GM21423 (cell line): ENCODE data around the gene GNB5.
"Not testable (repeated sequence)": the region's sequence is repeated elsewhere in the genome, so short reads cannot be mapped to it uniquely, and the experiment has no call there.

ENCODE experiments used
- ATAC-seq: cut with Tn5 transposase; IDR thresholded peaks from one replicate; pipeline ENCODE4 v1.9.1; 2021; ENCODE audit warnings: mild to moderate bottlenecking, moderate library complexity; ENCODE audit not compliant: unreplicated experiment

Gene GNB5

DNA sequence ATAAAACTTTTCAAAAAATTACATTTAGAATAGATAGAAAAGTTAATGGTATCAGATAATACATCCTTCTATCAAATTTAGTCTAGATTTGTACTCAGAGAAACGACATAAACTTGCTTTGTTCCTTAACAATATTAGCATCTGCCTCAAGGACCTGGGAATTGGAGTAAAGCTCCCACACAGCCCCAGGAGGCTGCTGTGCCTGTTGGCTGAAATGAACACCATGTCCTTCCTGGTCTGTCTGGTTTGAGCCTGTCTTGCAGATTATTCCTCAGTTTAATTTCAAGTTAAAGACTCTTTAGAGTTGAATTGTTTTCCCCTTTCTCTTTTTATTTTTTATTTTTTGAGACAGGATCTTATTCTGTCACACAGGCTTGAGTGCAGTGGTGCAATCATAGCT, 19.4 kb downstream of the GNB5 start:
- no peak for ATAC-seq

DNA sequence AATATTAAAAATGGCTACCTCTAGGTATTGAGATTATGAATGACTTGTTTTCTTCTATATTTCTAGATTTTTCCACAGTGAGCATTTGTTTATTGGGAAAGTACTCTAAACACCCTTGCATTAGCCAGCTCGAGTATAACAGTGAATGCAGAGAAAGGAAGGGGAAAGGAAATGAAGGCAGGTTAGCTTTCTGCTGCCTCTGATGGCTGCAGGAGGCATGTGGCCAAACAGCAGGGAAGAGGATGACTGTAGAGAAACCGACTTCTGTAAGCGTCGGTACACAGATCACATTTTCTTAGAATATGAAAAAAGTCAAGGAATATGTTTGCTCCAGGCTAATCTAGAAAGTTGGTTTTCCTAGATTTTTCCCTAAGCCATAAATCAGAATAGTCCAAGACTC, 19.8 kb downstream of the GNB5 start:
- no peak for ATAC-seq

DNA sequence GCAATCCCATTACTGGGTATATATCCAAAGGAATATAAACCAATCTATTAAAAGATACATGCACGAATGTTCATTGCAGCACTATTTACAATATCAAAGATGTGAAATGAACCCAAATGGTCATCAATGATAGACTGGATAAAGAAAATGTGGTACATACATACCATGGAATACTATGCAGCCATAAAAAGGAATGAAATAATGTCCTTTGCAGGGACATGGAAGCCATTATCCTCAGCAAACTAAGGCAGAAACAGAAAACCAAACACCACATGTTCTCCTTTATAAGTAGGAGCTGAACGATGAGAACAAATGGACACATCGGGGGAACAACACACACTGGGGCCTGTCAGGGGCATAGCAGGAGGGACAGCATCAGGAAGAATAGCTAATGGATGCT, 21.0 kb downstream of the GNB5 start:
- not testable (repeated sequence) for ATAC-seq

GRCh38 chr15:52165494-52166131, 25.6 kb downstream of the GNB5 start:
- ATAC-seq = not testable (repeated sequence)

DNA sequence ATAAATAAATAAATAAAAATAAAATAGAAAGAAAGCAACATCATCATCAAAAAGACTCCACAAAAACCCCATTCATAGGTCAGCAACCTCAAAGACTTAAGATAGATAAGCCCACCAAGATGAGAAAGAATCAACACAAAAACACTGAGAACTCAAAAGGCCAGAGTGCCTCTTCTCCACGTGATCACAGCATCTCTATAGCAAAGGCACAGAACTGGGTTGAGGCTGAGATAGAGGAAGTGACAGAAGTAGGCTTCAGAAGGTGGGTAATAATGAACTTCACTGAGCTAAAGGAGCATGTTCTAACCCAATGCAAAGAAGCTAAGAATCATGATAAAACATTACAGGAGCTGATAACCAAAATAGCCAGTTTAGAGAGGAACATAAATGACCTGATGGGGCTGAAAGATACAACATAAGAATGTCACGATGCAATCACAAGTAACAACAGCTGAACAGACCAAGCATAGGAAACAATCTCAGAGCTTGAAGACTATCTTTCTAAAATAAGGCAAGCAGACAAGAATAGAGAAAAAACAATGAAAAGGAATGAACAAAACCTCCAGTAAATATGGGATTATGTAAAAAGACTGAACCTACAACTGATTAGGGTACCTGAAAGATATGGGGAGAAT, 26.4 kb downstream of the GNB5 start:
- ATAC-seq = no peak

DNA sequence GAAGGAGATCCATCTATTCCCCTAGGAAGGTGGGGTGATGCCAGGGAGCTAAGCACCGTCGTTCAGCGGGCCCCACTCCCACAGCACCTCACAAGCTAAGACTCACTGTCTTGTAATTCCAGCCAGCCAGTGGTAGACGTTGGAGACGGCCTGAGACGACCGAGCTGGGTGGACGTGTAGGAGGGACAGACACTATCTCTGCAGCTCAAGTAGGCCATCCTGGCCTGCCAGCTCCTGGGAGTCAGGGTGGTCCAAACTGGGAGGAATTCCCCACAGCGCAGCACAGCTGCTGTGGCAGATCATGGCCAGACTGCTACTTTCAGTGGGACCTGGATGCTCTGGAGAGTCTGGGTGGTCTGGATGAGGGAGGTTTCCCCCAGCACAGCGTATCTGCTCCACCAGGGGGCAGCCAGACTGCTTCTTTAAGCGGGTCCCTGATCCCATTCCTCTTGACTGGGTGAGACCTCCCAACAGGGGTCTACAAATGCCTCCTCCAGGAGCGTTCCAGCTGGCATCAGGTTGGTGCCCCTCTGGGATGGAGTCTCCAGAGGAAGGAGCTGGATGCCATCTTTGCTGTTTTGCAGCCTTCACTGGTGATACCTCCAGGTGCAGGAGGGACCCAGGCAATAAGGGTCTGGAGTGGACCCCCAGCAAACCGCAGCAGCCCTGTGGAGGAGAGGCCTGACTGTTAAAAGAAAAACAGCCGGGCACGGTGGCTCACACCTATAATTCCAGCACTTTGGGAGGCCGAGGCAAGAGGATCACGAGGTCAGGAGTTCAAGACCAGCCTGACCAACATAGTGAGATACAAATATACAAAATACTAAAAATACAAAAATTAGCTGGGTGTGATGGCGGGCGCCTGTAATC, 27.6 kb downstream of the GNB5 start:
- ATAC-seq = no peak

- no peak for ATAC-seq
Measured at GRCh38 chr15:52162876-52163275, 28.3 kb downstream of the GNB5 start.

DNA sequence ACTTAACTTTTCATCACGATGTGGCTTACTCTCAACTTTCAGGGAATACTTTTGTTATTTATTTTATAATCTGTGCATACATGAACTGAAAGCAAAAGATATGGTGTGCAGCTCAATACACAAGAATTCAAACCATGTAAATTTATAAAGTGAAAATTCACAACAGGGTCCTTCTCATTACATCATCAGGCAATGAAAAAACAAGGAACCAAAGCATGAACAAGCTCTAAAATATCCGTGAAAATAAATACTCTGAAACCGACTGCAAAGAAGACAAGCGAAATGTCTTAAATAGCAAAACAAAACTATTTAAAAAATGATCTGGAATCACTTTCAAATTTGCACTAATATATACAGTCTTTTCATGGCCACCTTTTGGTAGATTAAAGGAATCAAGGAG, 28.9 kb downstream of the GNB5 start:
- no peak for ATAC-seq

DNA sequence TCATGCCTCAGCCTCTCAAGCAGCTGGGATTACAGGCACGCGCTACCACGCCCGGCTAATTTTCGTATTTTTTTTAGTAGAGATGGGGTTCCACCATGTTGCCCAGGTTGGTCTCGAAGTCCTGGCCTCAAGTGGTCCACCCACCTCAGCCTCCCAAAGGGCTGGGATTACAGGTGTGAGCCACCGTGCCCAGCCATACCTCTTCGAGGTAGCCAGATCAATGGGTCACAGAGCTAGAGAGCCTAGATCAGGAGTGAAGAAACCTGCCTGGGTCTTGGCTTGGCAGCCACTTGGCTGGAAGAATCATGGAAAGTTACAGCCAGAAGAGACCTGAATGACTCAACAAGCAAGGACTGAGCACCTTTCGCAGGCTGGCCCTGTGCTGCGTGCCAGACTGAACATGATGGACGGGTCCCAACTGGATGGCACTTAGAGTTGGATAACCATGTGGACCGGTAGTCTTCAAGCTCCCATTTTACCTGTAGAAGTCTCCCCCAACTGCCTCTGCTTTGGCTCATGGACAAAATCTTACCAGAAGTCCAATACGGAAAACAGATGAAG, 29.7 kb downstream of the GNB5 start:
- no peak for ATAC-seq

GRCh38 chr15:52159645-52160044, 31.5 kb downstream of the GNB5 start:
- ATAC-seq = no peak

GRCh38 chr15:52158084-52158765, 33.0 kb downstream of the GNB5 start:
- no peak for ATAC-seq

- ATAC-seq = no peak
Measured at GRCh38 chr15:52155878-52156277, 35.3 kb downstream of the GNB5 start.

DNA sequence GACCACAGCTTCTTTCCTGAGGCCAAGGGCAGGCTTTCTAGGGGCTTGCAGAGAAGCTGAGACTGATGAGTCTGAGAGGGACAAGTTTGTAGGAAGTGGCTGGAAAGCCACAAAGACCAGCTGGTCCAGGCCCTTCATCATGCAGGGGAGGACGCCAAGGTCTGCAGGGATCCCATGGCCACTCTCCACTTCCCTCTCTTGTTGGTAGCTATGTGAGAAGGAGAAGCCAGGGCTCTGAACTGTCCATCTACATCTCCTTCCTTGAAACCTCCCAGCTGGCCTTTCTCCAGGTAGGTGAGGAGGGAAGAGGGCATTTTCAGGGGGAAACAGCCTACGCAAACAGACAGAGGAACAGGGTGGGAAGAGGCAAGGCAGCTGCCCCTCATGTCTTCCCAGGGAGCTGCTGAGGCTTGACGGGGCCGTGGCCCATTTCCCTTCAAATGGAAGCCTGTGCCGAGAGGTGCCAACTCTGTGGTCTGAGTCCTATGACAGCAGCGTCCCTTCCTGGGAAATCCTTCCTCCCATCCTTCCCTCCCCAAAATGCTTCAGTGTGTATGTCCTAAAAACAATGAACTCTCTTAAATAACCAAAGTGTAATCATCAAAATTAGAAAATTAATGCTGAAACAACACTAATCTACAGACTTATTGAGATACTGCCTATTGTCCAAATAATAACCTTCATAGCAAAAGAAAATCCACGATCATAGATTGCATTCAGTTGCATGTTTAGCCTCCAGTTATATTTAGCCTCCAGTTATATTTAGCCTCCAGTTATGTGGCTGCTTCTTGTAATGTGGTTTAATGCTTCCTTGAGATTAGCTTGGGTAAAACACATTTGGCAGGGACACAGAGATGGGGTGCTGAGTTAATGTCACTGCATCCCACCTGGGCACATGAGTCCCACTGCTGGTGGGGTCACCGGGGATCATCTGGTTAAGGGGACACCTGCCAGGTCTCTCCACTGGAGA, 36.0 kb downstream of the GNB5 start:
- no peak for ATAC-seq

- ATAC-seq = no peak
Measured at GRCh38 chr15:52153900-52154895, 37.0 kb downstream of the GNB5 start.

GRCh38 chr15:52151353-52151752, 39.8 kb downstream of the GNB5 start:
- no peak for ATAC-seq

- ATAC-seq = no peak
Measured at GRCh38 chr15:52150871-52151270, 40.3 kb downstream of the GNB5 start.

GRCh38 chr15:52150043-52150825, 41.0 kb downstream of the GNB5 start:
- ATAC-seq = no peak

DNA sequence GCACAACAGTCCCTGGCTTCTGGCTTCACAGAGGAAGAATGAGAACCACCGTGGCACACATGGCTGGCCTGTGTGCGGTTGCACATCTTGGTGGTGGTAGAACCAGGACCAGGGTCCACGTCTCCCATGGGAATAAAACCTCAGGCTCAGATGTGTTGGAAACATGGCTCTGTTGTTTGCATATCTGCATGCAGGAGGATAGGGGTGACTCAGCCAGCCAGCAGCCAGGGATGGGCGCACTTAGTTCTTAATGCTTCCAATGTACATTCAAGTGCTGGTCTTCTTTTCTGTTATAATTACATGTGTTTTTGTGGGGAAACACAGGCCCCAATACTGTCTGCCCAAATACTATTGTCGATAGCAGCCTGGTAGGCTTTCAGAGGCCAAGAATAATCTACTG, 42.8 kb downstream of the GNB5 start:
- ATAC-seq = no peak
